Measurements from ENCODE around the gene PDE1A.
"Not testable (repeated sequence)": the region's sequence is repeated elsewhere in the genome, so short reads cannot be mapped to it uniquely, and the experiment has no call there.

PDE1A gene

GRCh38 chr2:182404975-182405561 lies 21.8 kb downstream of the PDE1A start:
- no peak for DNase-seq

- DNase-seq: no peak
These were observed 22.7 kb downstream of the PDE1A start for GRCh38 chr2:182404092-182404491.

- DNase-seq: no peak
These were observed 33.5 kb downstream of the PDE1A start for GRCh38 chr2:182393270-182393760.

- no peak for DNase-seq
These were observed 35.4 kb downstream of the PDE1A start for GRCh38 chr2:182391443-182391842.

- DNase-seq: not testable (repeated sequence)
These were observed 40.5 kb downstream of the PDE1A start for GRCh38 chr2:182386267-182386880.

GRCh38 chr2:182384860-182385259 lies 42.0 kb downstream of the PDE1A start:
- no peak for DNase-seq

GRCh38 chr2:182381225-182381624 lies 45.6 kb downstream of the PDE1A start:
- no peak for DNase-seq

- DNase-seq: no peak
These were observed 47.6 kb downstream of the PDE1A start for GRCh38 chr2:182379241-182379640.

- no peak for DNase-seq
These were observed 48.1 kb downstream of the PDE1A start for GRCh38 chr2:182378759-182379158.

- no peak for DNase-seq
These were observed 49.4 kb downstream of the PDE1A start for GRCh38 chr2:182377467-182377866.

- DNase-seq: no peak
These were observed 51.0 kb downstream of the PDE1A start for GRCh38 chr2:182375862-182376261.

- no peak for DNase-seq
These were observed 54.2 kb downstream of the PDE1A start for GRCh38 chr2:182372661-182373060.

- DNase-seq: no peak
These were observed 57.8 kb downstream of the PDE1A start for GRCh38 chr2:182368996-182369395.

GRCh38 chr2:182368446-182368845 lies 58.4 kb downstream of the PDE1A start:
- no peak for DNase-seq

- no peak for DNase-seq
These were observed 59.4 kb downstream of the PDE1A start for GRCh38 chr2:182367401-182367800.

GRCh38 chr2:182366628-182367027 lies 60.2 kb downstream of the PDE1A start:
- no peak for DNase-seq

GRCh38 chr2:182365855-182366254 lies 61.0 kb downstream of the PDE1A start:
- DNase-seq: no peak

GRCh38 chr2:182361477-182361876 lies 65.4 kb downstream of the PDE1A start:
- no peak for DNase-seq

- no peak for DNase-seq
These were observed 66.1 kb downstream of the PDE1A start for GRCh38 chr2:182360663-182361260.

GRCh38 chr2:182359990-182360662 lies 66.7 kb downstream of the PDE1A start:
- DNase-seq: no peak

GRCh38 chr2:182359027-182359989 lies 67.5 kb downstream of the PDE1A start:
- no peak for DNase-seq

- DNase-seq: no peak
These were observed 68.2 kb downstream of the PDE1A start for GRCh38 chr2:182358601-182359000.

GRCh38 chr2:182355815-182356214 lies 71.0 kb downstream of the PDE1A start:
- DNase-seq: no peak

Measured in inflammatory macrophage treated with lipopolysaccharide for 4 hours (primary cell).